Type B pancreatic cell (in vitro differentiated cells): ENCODE measurements around the gene DIS3L. TPM values are rescaled to one million over a fixed set of nuclear protein-coding genes. Genes with fewer than 3 reads are reported as not detected.

ENCODE experiments used
- DNase-seq: peaks from one replicate; pipeline ENCODE4 v3.0.0; 2021; ENCODE audit warnings: mixed read lengths; ENCODE audit not compliant: unreplicated experiment; ENCODE audit errors: extremely low spot score
- H3K27ac Mint-ChIP-seq: 2 replicates; pipeline ENCODE4 v1.8.0; 2021; ENCODE audit warnings: mild to moderate bottlenecking, mixed read lengths
- H3K27me3 Mint-ChIP-seq: 2 replicates; pipeline ENCODE4 v1.8.0; 2021; ENCODE audit warnings: mixed read lengths
- H3K36me3 Mint-ChIP-seq: 2 replicates; pipeline ENCODE4 v1.8.0; 2021; ENCODE audit warnings: mixed read lengths
- H3K4me1 Mint-ChIP-seq: one replicate; pipeline ENCODE4 v1.8.0; 2021; ENCODE audit warnings: mixed read lengths; ENCODE audit not compliant: unreplicated experiment
- H3K4me3 Mint-ChIP-seq: 2 replicates; pipeline ENCODE4 v1.8.0; 2021; ENCODE audit warnings: mild to moderate bottlenecking, mixed read lengths
- H3K9me3 Mint-ChIP-seq: 2 replicates; pipeline ENCODE4 v1.8.0; 2021; ENCODE audit warnings: mixed read lengths
- total RNA-seq: library from RNA; stranded (reverse); gene quantifications from 2 replicates; pipeline ENCODE4 v1.2.1, GENCODE V29; 2021; ENCODE audit warnings: low replicate concordance
- TF ChIP-seq, protein P1 (sequence below): fragments of 200-600 bp; sonication (generic); conservative IDR thresholded peaks from 2 replicates; pipeline ENCODE4 v1.5.0; 2021; ENCODE audit warnings: antibody characterized with exemption, mild to moderate bottlenecking

The DIS3L gene
- total RNA-seq, 1 donor from 2014 or later, result 37.7 TPM

DNA sequence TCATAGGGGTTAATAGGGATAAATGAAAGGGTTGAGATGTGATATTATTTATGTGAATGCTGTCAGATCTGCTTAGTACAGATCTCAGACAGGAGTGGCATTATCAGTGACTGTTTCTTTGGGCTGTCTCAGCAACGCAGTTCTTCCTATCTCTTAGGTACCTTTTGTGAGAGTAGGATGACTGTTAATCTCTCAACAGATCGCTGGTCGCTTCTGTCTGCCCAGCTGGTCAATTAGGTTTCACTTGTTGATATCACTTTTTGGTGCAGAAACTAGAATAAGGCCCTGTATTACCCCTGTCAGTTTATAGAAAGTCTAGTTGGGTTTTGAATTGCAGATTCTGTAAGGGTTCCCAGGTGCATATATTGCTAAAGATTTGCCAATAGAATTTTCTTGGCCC is 16.5 kb downstream of the DIS3L start:
- TF ChIP-seq, protein P1, sequence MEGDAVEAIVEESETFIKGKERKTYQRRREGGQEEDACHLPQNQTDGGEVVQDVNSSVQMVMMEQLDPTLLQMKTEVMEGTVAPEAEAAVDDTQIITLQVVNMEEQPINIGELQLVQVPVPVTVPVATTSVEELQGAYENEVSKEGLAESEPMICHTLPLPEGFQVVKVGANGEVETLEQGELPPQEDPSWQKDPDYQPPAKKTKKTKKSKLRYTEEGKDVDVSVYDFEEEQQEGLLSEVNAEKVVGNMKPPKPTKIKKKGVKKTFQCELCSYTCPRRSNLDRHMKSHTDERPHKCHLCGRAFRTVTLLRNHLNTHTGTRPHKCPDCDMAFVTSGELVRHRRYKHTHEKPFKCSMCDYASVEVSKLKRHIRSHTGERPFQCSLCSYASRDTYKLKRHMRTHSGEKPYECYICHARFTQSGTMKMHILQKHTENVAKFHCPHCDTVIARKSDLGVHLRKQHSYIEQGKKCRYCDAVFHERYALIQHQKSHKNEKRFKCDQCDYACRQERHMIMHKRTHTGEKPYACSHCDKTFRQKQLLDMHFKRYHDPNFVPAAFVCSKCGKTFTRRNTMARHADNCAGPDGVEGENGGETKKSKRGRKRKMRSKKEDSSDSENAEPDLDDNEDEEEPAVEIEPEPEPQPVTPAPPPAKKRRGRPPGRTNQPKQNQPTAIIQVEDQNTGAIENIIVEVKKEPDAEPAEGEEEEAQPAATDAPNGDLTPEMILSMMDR, result no peak

DNA sequence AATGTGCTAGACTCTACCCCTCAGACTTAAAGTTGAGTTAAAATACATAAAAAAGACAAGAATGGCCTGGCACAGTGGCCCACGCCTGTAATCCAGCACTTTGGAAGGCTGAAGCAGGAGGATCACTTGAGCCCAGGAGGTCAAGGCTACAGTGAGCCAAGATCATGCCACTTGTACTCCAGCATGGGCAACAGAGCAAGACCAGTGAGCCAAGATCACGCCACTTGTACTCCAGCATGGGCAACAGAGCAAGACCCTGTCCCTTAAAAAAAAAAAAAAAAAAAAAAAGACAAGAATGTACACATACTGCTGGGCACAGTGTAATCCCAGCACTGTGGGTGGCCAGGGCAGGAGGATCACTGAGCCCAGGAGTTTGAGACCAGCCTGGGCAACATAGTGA is 17.4 kb downstream of the DIS3L start:
- Mint-ChIP-seq H3K4me1 (no peaks in the 10 kb centered on the region), H3K9me3 (no peaks in the 10 kb centered on the region), H3K27me3 (no peaks in the 10 kb centered on the region), H3K27ac (no peak overlapping the region), H3K36me3 (peaks cover 31% of the 10 kb centered on the region), H3K4me3 (no peak overlapping the region)
- TF ChIP-seq, protein P1, result no peak
- DNase-seq, result no peak

More for the DNA sequence above, 16.5 kb downstream of the DIS3L start:
- H3K36me3 Mint-ChIP-seq, result peaks cover 26% of the 10 kb centered on the region
- H3K27me3 Mint-ChIP-seq, result no peaks in the 10 kb centered on the region
- DNase-seq, result no peak
- H3K27ac Mint-ChIP-seq, result no peak overlapping the region
- H3K4me3 Mint-ChIP-seq, result no peak overlapping the region
- no peaks in the 10 kb centered on the region for H3K4me1 Mint-ChIP-seq
- H3K9me3 Mint-ChIP-seq, result no peaks in the 10 kb centered on the region

DNA sequence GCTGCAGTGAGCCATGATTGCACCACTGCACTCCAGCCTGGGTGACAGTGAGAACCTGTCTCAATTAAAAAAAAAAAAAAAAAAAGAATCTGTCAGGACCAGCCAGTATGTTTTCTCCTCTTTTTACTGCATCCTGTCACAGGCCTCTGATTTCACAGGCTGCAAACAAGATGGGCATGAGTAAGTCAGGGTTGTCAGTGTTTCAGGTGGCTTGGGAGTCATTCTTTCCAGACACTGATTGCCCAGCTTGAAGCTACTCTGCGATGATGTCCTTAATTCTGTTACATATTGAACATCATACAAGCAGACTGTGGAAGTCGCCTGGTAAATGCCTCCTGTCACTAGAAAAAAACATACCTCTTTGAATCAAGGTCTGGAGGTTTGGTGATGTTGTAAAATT is 18.8 kb downstream of the DIS3L start:
- TF ChIP-seq, protein P1, result no peak

DNA sequence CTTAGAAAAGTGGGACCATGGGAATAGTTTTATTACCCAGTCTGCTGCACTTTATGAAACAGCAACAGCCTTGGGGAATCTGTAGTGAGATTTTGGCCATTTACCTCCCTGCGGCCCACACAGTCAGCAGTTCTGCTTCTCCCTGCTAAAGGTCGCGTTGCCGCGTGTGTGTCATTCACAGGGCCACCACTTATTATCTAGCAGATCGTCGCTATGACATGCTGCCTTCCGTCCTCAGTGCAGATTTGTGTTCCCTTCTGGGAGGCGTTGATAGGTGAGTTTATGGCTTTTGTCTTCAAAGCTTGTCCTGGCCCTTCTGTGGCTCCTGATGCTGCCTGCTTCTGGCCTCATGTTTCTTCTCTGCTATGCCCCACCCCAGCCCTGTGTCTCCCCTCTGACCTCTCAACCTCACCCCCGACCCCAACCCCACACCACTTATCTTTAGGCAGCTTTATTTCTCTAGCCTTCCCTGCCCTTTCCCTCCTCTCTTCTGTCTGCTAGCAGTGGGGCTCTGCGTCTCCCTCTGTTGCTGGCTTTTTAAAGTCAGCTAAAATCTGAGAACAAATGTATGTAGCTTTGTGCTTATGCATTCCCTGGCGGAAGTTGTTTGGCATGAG is 30.1 kb downstream of the DIS3L start:
- Mint-ChIP-seq H3K36me3 (peaks cover 12% of the 10 kb centered on the region), H3K4me3 (no peak overlapping the region), H3K27me3 (no peaks in the 10 kb centered on the region), H3K9me3 (no peaks in the 10 kb centered on the region), H3K27ac (no peak overlapping the region), H3K4me1 (no peaks in the 10 kb centered on the region)
- DNase-seq, result no peak
- TF ChIP-seq, protein P1, result no peak

More for the DNA sequence above, 18.8 kb downstream of the DIS3L start:
- no peaks in the 10 kb centered on the region for H3K4me1 Mint-ChIP-seq
- no peaks in the 10 kb centered on the region for H3K9me3 Mint-ChIP-seq
- peaks cover 40% of the 10 kb centered on the region for H3K36me3 Mint-ChIP-seq
- H3K4me3 Mint-ChIP-seq, result no peak overlapping the region
- no peak overlapping the region for H3K27ac Mint-ChIP-seq
- H3K27me3 Mint-ChIP-seq, result no peaks in the 10 kb centered on the region
- no peak for DNase-seq

DNA sequence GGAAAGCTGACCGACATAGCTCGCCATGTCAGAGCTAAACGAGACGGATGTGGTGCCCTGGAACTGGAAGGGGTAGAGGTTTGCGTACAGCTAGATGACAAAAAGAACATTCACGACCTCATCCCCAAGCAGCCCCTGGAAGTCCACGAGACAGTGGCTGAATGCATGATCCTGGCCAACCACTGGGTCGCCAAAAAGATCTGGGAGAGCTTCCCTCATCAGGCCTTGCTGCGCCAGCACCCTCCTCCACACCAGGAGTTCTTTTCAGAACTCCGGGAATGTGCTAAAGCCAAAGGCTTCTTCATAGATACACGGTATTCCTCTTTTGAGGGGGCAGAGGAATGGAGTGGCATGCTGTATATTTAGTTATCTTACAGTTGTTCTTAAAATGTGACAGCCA is 32.7 kb downstream of the DIS3L start:
- H3K9me3 Mint-ChIP-seq, result no peaks in the 10 kb centered on the region
- H3K4me1 Mint-ChIP-seq, result no peaks in the 10 kb centered on the region
- H3K36me3 Mint-ChIP-seq, result peaks cover 14% of the 10 kb centered on the region
- H3K27me3 Mint-ChIP-seq, result no peaks in the 10 kb centered on the region
- TF ChIP-seq, protein P1, result no peak
- H3K27ac Mint-ChIP-seq, result no peak overlapping the region
- no peak for DNase-seq
- H3K4me3 Mint-ChIP-seq, result no peak overlapping the region
